ENCODE data around the gene MELTF. TPM values are rescaled to one million over a fixed set of nuclear protein-coding genes. Genes with fewer than 3 reads are reported as not detected.

Gene MELTF
- total RNA-seq, 1 experiment from 2014 or later: 7.3 TPM

GRCh38 chr3:197028728-197029510 is 698 bp downstream of the MELTF start (continued):
- TF ChIP-seq FOXP1 (CRISPR knock-in tag; IDR thresholded peaks at IDR 0.05; ENCODE audit: borderline replicate concordance): peak; percentile 28; the same call in 1 of the 2 replicates
- no peak for TF ChIP-seq ELF4 (CRISPR knock-in tag; IDR thresholded peaks at IDR 0.05; ENCODE audit: low read depth)
- no peak for TF ChIP-seq RORB (CRISPR knock-in tag; IDR thresholded peaks at IDR 0.05)

GRCh38 chr3:197027896-197028727 is 1.5 kb downstream of the MELTF start:
- ChIA-PET CTCF (interaction anchor here (0.9 to 4.9 kb wide), 4 partner anchors 14 to 228 kb away, joined by 3 to 48 read pairs (median 14); no protein-coding TSS in a partner anchor), POLR2A (no interaction called here)
- TF ChIP-seq ERG (CRISPR knock-in tag; IDR thresholded peaks at IDR 0.05) (no peak), ELF4 (CRISPR knock-in tag; IDR thresholded peaks at IDR 0.05; ENCODE audit: low read depth) (no peak), PRRX2 (CRISPR knock-in tag; IDR thresholded peaks at IDR 0.05) (no peak), E2F4 (CRISPR knock-in tag; IDR thresholded peaks at IDR 0.05; ENCODE audit: borderline replicate concordance, low read depth) (no peak), ZNF671 (CRISPR knock-in tag; IDR thresholded peaks at IDR 0.05) (no peak), PREB (CRISPR knock-in tag; IDR thresholded peaks at IDR 0.05; ENCODE audit: borderline replicate concordance) (no peak), NFATC4 (CRISPR knock-in tag; IDR thresholded peaks at IDR 0.05) (no peak), TCF7 (CRISPR knock-in tag; IDR thresholded peaks at IDR 0.05; ENCODE audit: low read depth) (no peak), IRF2 (CRISPR knock-in tag; IDR thresholded peaks at IDR 0.05; ENCODE audit: borderline replicate concordance, low read depth) (no peak), TEAD4 (CRISPR knock-in tag; IDR thresholded peaks at IDR 0.05) (no peak)
- TF ChIP-seq, protein P1, sequence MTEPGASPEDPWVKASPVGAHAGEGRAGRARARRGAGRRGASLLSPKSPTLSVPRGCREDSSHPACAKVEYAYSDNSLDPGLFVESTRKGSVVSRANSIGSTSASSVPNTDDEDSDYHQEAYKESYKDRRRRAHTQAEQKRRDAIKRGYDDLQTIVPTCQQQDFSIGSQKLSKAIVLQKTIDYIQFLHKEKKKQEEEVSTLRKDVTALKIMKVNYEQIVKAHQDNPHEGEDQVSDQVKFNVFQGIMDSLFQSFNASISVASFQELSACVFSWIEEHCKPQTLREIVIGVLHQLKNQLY (CRISPR knock-in tag; IDR thresholded peaks at IDR 0.05): no peak
- TF ChIP-seq, protein P2, sequence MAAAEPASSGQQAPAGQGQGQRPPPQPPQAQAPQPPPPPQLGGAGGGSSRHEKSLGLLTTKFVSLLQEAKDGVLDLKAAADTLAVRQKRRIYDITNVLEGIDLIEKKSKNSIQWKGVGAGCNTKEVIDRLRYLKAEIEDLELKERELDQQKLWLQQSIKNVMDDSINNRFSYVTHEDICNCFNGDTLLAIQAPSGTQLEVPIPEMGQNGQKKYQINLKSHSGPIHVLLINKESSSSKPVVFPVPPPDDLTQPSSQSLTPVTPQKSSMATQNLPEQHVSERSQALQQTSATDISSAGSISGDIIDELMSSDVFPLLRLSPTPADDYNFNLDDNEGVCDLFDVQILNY (CRISPR knock-in tag; IDR thresholded peaks at IDR 0.05): no peak
- no peak overlapping the region for H3K27ac Mint-ChIP-seq
- H3K36me3 Mint-ChIP-seq: no peaks in the 10 kb centered on the region
- no peak for DNase-seq (ENCODE audit: low spot score)
- peaks cover 18% of the 10 kb centered on the region for H3K27me3 Mint-ChIP-seq (ENCODE audit: low read depth)
- no peak for ATAC-seq
- H3K4me1 Mint-ChIP-seq: peaks cover 18% of the 10 kb centered on the region
- no peaks in the 10 kb centered on the region for H3K9me3 Mint-ChIP-seq
- H3K4me3 Mint-ChIP-seq: peak overlapping the region; percentile 75

DNA sequence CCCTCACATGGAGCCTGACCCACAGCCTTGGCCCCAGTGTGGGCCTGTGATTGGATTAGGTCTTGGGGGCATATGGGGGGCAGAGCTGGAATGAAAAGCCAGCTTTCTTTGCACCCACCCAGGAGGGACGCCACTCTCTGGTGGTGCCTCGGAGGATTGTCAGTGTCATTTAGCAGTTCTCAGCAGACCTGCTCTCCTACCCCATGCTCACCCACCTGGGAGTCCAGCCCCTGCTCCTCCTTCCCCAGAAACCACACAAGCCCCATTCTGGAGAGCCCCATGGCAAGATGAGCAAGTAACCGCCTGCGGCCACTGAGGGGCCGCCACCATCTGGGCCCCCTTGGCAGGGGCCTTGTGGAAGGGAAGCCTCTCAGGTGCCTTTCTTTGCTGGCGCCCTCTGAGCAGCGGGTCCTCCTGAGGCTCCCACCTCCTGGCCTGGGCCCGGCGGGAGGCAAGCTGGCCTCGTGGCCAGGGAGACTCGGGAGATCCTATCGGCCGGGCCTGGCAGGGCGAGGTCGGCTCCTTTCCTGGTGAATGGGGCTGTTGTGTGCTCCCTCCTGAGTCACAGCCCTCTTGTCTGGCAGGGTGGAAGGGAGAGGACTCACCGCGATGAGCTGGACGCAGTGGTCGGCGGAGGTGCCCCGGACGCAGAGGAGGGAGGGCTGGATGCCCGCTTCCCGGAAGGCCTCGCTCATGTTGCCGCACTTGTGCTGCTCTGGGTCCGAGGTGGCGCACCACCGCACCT is 2.3 kb downstream of the MELTF start:
- no peaks in the 10 kb centered on the region for H3K9me3 Mint-ChIP-seq
- no peak overlapping the region for H3K27ac Mint-ChIP-seq
- ChIA-PET CTCF (interaction anchor here (4.9 kb wide), 1 partner anchor 25 kb away, joined by 48 read pairs; no protein-coding TSS in a partner anchor), POLR2A (no interaction called here)
- TF ChIP-seq OVOL2 (CRISPR knock-in tag; IDR thresholded peaks at IDR 0.05; ENCODE audit: borderline replicate concordance) (no peak), ATF2 (CRISPR knock-in tag; IDR thresholded peaks at IDR 0.05; ENCODE audit: borderline replicate concordance, low read depth) (peak; percentile 29; the same call in 1 of the 2 replicates)
- no peak overlapping the region for H3K4me3 Mint-ChIP-seq
- ATAC-seq (no peak), DNase-seq (ENCODE audit: low spot score) (no peak)
- H3K27me3 Mint-ChIP-seq (ENCODE audit: low read depth): peaks cover 18% of the 10 kb centered on the region
- H3K36me3 Mint-ChIP-seq: no peaks in the 10 kb centered on the region
- peaks cover 26% of the 10 kb centered on the region for H3K4me1 Mint-ChIP-seq
